GM18526 (cell line): ENCODE results near the gene STYXL1.

Experiments used
- POLR2A ChIP-seq: IDR thresholded peaks from 3 replicates; pipeline ENCODE4 v1.6.1; 2011; ENCODE audit not compliant: insufficient read length; ENCODE audit errors: extremely low read depth

STYXL1 gene

GRCh38 chr7:75958802-75959543 lies 88.8 kb downstream of the STYXL1 start:
- TF ChIP-seq POLR2A, result no peak

GRCh38 chr7:75957021-75957736 lies 90.6 kb downstream of the STYXL1 start:
- TF ChIP-seq POLR2A, result no peak

GRCh38 chr7:75955331-75955955 lies 92.4 kb downstream of the STYXL1 start:
- TF ChIP-seq POLR2A, result no peak

GRCh38 chr7:75953931-75954330 lies 93.9 kb downstream of the STYXL1 start:
- no peak for TF ChIP-seq POLR2A

GRCh38 chr7:75953431-75953830 lies 94.4 kb downstream of the STYXL1 start:
- no peak for TF ChIP-seq POLR2A

GRCh38 chr7:75951506-75951905 lies 96.3 kb downstream of the STYXL1 start:
- TF ChIP-seq POLR2A, result no peak

GRCh38 chr7:75950111-75950681 lies 97.6 kb downstream of the STYXL1 start:
- TF ChIP-seq POLR2A, result no peak

- no peak for TF ChIP-seq POLR2A
These were observed 99.6 kb downstream of the STYXL1 start for GRCh38 chr7:75948179-75948578.
